NT2/D1 (cell line): ENCODE results near the gene OSBP2.
A peak's percentile ranks its signal among the peaks of the same experiment; 100 is the strongest.

Experiments used
- DNase-seq: peaks from one replicate; pipeline ENCODE4 v3.0.0-alpha.2; 2011; ENCODE audit warnings: low read depth, low spot score
- H3K27me3 ChIP-seq: 2 replicates; pipeline ENCODE4 v1.6.0; 2011; ENCODE audit warnings: mild to moderate bottlenecking; ENCODE audit not compliant: insufficient read length, insufficient read depth
- H3K36me3 ChIP-seq: 2 replicates; pipeline ENCODE4 v1.6.1; 2011; ENCODE audit warnings: mild to moderate bottlenecking, low read length, mixed read lengths; ENCODE audit not compliant: insufficient read depth, insufficient read length
- H3K4me1 ChIP-seq: 2 replicates; pipeline ENCODE4 v1.5.1; 2011; ENCODE audit not compliant: insufficient read depth, insufficient read length
- H3K4me3 ChIP-seq: 2 replicates; pipeline ENCODE4 v1.5.1; 2011; ENCODE audit warnings: low read depth; ENCODE audit not compliant: insufficient read length
- H3K9ac ChIP-seq: 2 replicates; pipeline ENCODE4 v1.6.0; 2011; ENCODE audit warnings: low read depth; ENCODE audit not compliant: insufficient read length
- H3K9me3 ChIP-seq: 2 replicates; pipeline ENCODE4 v1.5.1; 2011; ENCODE audit warnings: mild to moderate bottlenecking, low read length; ENCODE audit not compliant: insufficient read depth
- SUZ12 ChIP-seq: IDR thresholded peaks from 2 replicates; pipeline ENCODE4 v1.6.1; 2011; ENCODE audit not compliant: insufficient read length, insufficient read depth; ENCODE audit errors: extremely low read depth
- YY1 ChIP-seq: IDR thresholded peaks from 2 replicates; pipeline ENCODE4 v1.6.1; 2011; ENCODE audit not compliant: insufficient read length, insufficient read depth
- ZNF274 ChIP-seq: IDR thresholded peaks from 2 replicates; pipeline ENCODE4 v1.6.1; 2011; ENCODE audit warnings: mild to moderate bottlenecking, low read depth, low read length

The OSBP2 gene

GRCh38 chr22:30881361-30882183 lies 186.9 kb downstream of the OSBP2 start:
- H3K9me3 ChIP-seq, result no peaks in the 10 kb centered on the region
- H3K36me3 ChIP-seq, result no peaks in the 10 kb centered on the region
- peaks cover 7% of the 10 kb centered on the region for H3K4me1 ChIP-seq
- peak overlapping the region; percentile 8 for H3K9ac ChIP-seq
- DNase-seq, result no peak
- TF ChIP-seq SUZ12, result no peak
- no peak for TF ChIP-seq YY1
- TF ChIP-seq ZNF274, result no peak
- H3K4me3 ChIP-seq, result no peak overlapping the region
- no peaks in the 10 kb centered on the region for H3K27me3 ChIP-seq

DNA sequence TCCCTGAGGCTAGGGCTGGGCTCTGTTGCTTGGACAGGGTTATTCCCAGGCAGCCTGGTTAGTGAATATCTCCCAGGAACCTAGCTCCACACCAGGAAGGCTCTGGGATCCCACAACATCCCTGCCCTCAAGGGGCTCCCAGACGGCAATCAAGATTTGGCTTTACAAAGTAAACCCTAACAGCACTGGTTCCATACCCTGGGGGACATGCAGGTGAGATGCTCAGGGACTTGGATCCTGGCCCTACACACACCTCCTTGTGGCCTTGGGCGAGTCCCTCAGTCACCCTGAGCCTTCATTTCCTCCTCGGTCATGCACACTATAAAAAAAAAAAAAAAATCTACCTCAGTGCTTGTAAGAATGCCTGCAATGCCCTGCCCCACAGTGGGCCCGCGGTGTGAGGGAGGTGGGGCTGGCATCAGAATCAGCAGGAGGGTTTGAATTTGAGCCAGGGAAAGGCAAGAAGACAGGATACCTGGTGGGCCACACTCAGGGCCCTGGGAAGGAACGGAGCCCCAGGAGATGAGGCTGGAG lies 187.6 kb downstream of the OSBP2 start:
- no peaks in the 10 kb centered on the region for H3K9me3 ChIP-seq
- H3K9ac ChIP-seq, result no peak overlapping the region
- TF ChIP-seq ZNF274 (no peak), SUZ12 (no peak)
- no peaks in the 10 kb centered on the region for H3K36me3 ChIP-seq
- DNase-seq, result no peak
- no peak overlapping the region for H3K4me3 ChIP-seq
- H3K27me3 ChIP-seq, result no peaks in the 10 kb centered on the region
- H3K4me1 ChIP-seq, result peaks cover 7% of the 10 kb centered on the region

GRCh38 chr22:30882974-30883533 lies 188.4 kb downstream of the OSBP2 start:
- Histone ChIP-seq H3K9me3 (no peaks in the 10 kb centered on the region), H3K9ac (no peak overlapping the region), H3K27me3 (no peaks in the 10 kb centered on the region), H3K36me3 (no peaks in the 10 kb centered on the region), H3K4me3 (no peak overlapping the region), H3K4me1 (peaks cover 4% of the 10 kb centered on the region)
- DNase-seq, result no peak
- TF ChIP-seq ZNF274 (no peak), SUZ12 (no peak), YY1 (no peak)

GRCh38 chr22:30883586-30884145 lies 189.0 kb downstream of the OSBP2 start:
- no peaks in the 10 kb centered on the region for H3K9me3 ChIP-seq
- H3K4me1 ChIP-seq, result peaks cover 4% of the 10 kb centered on the region
- TF ChIP-seq YY1, result no peak
- no peak for TF ChIP-seq SUZ12
- TF ChIP-seq ZNF274, result no peak
- no peak overlapping the region for H3K9ac ChIP-seq
- H3K27me3 ChIP-seq, result no peaks in the 10 kb centered on the region
- no peak for DNase-seq
- H3K36me3 ChIP-seq, result no peaks in the 10 kb centered on the region
- no peak overlapping the region for H3K4me3 ChIP-seq

- Histone ChIP-seq H3K9me3 (no peaks in the 10 kb centered on the region), H3K4me3 (no peak overlapping the region), H3K9ac (no peak overlapping the region), H3K36me3 (peaks cover 1% of the 10 kb centered on the region), H3K27me3 (no peaks in the 10 kb centered on the region), H3K4me1 (peaks cover 4% of the 10 kb centered on the region)
- no peak for DNase-seq
- TF ChIP-seq ZNF274 (no peak), SUZ12 (no peak), YY1 (no peak)
These were observed 189.7 kb downstream of the OSBP2 start for GRCh38 chr22:30884211-30885000.

DNA sequence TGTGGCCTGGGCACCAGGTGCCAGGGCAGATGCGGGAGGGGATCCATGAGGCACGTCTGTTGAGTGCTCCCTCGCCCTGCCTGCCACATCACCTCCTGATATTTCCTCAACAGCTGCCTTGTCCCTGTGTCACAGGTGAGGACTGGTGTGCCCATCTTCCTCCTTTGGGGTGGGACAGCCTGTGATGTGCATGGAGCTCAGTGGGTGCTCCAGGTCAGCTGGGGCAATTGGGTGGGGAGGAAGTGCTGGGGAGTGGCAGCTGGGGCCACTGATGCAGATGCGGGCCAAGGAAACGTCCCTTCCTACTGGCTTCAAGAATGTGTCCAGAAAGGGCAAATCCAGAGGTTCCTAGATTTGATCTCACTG lies 190.3 kb downstream of the OSBP2 start:
- Histone ChIP-seq H3K4me3 (no peak overlapping the region), H3K36me3 (peaks cover 7% of the 10 kb centered on the region), H3K9me3 (no peaks in the 10 kb centered on the region), H3K27me3 (no peaks in the 10 kb centered on the region), H3K9ac (no peak overlapping the region), H3K4me1 (peaks cover 4% of the 10 kb centered on the region)
- no peak for DNase-seq
- TF ChIP-seq ZNF274 (no peak), SUZ12 (no peak), YY1 (no peak)

GRCh38 chr22:30885591-30885990 lies 190.9 kb downstream of the OSBP2 start:
- no peak overlapping the region for H3K9ac ChIP-seq
- H3K4me1 ChIP-seq, result peaks cover 4% of the 10 kb centered on the region
- no peaks in the 10 kb centered on the region for H3K27me3 ChIP-seq
- peaks cover 10% of the 10 kb centered on the region for H3K36me3 ChIP-seq
- H3K4me3 ChIP-seq, result no peak overlapping the region
- TF ChIP-seq SUZ12, result no peak
- no peak for TF ChIP-seq ZNF274
- TF ChIP-seq YY1, result no peak
- no peak for DNase-seq
- no peaks in the 10 kb centered on the region for H3K9me3 ChIP-seq
